GM18951 (cell line): Measurements from ENCODE around the gene CASP9.
A peak's percentile ranks its signal among the peaks of the same experiment; 100 is the strongest.
"Not testable (repeated sequence)": the region's sequence is repeated elsewhere in the genome, so short reads cannot be mapped to it uniquely, and the experiment has no call there.

Experiments used
- POLR2A ChIP-seq: IDR thresholded peaks from 4 replicates; pipeline ENCODE4 v1.6.1; 2011; ENCODE audit warnings: mild to moderate bottlenecking; ENCODE audit not compliant: insufficient read length, insufficient read depth; ENCODE audit errors: extremely low read depth
- in situ Hi-C: fragments of 300-500 bp; cut with MboI; formaldehyde crosslinking; loops from one replicate; pipeline ENCODE4 v1.12.0; 2022; ENCODE audit warnings: low sequenced_read_pairs, mixed read lengths, inconsistent platforms; ENCODE audit not compliant: unreplicated experiment

The CASP9 gene

GRCh38 chr1:15541231-15541792 lies 17.3 kb upstream of the CASP9 start:
- in situ Hi-C loops = no loop called here
- TF ChIP-seq POLR2A = no peak

GRCh38 chr1:15540186-15540585 lies 16.2 kb upstream of the CASP9 start:
- in situ Hi-C loops = no loop called here
- no peak for TF ChIP-seq POLR2A

- in situ Hi-C loops = no loop called here
Observed at GRCh38 chr1:15538771-15539170, 14.8 kb upstream of the CASP9 start.

GRCh38 chr1:15531682-15532081 lies 7.7 kb upstream of the CASP9 start:
- no peak for TF ChIP-seq POLR2A
- in situ Hi-C loops = no loop called here

More at GRCh38 chr1:15538771-15539170, 14.8 kb upstream of the CASP9 start:
- TF ChIP-seq POLR2A = no peak

GRCh38 chr1:15531003-15531402 lies 7.0 kb upstream of the CASP9 start:
- in situ Hi-C loops = no loop called here
- TF ChIP-seq POLR2A = no peak

- in situ Hi-C loops = no loop called here
- peak; percentile 72 for TF ChIP-seq POLR2A
Observed at GRCh38 chr1:15526490-15527339, 2.7 kb upstream of the CASP9 start, which contains the start of gene DNAJC16. Gene DNAJC16, plus strand, starts transcription at chr1:15526848. Its CDS starts 2,258 bp downstream, at chr1:15529106.

- no peak for TF ChIP-seq POLR2A
- in situ Hi-C loops = no loop called here
Observed at GRCh38 chr1:15526021-15526489, 2.0 kb upstream of the CASP9 start.

- in situ Hi-C loops = no loop called here
- peak; percentile 37 for TF ChIP-seq POLR2A
Observed at GRCh38 chr1:15525050-15526020, 1.3 kb upstream of the CASP9 start.

GRCh38 chr1:15524283-15525049 lies 451 bp upstream of the CASP9 start:
- in situ Hi-C loops = no loop called here
- TF ChIP-seq POLR2A = peak; percentile 11

- in situ Hi-C loops = no loop called here
- TF ChIP-seq POLR2A = no peak
Observed at GRCh38 chr1:15523104-15524020, 653 bp downstream of the CASP9 start.

GRCh38 chr1:15522551-15522950 lies 1.5 kb downstream of the CASP9 start:
- in situ Hi-C loops = no loop called here
- no peak for TF ChIP-seq POLR2A

- in situ Hi-C loops = not testable (repeated sequence)
Observed at GRCh38 chr1:15521206-15521906, 2.7 kb downstream of the CASP9 start.
